ENCODE data around the gene SLC8A1.

Gene SLC8A1

GRCh38 chr2:40348038-40348437 is 103.9 kb downstream of the SLC8A1 start:
- DNase-seq: no peak

GRCh38 chr2:40346535-40347354 is 105.1 kb downstream of the SLC8A1 start:
- no peak for DNase-seq

GRCh38 chr2:40344364-40344763 is 107.5 kb downstream of the SLC8A1 start:
- DNase-seq: no peak

- no peak for DNase-seq
These were observed 108.0 kb downstream of the SLC8A1 start for GRCh38 chr2:40343902-40344301.

- DNase-seq: no peak
These were observed 110.7 kb downstream of the SLC8A1 start for GRCh38 chr2:40341198-40341597.

GRCh38 chr2:40339026-40339425 is 112.9 kb downstream of the SLC8A1 start:
- no peak for DNase-seq

GRCh38 chr2:40332191-40332826 is 119.6 kb downstream of the SLC8A1 start:
- DNase-seq: no peak

GRCh38 chr2:40330096-40330495 is 121.8 kb downstream of the SLC8A1 start:
- no peak for DNase-seq

GRCh38 chr2:40329739-40330030 is 122.2 kb downstream of the SLC8A1 start:
- no peak for DNase-seq

- DNase-seq: no peak
These were observed 126.8 kb downstream of the SLC8A1 start for GRCh38 chr2:40325116-40325515.

- no peak for DNase-seq
These were observed 127.2 kb downstream of the SLC8A1 start for GRCh38 chr2:40324656-40325055.

- no peak for DNase-seq
These were observed 130.1 kb downstream of the SLC8A1 start for GRCh38 chr2:40321822-40322221.

- DNase-seq: no peak
These were observed 130.8 kb downstream of the SLC8A1 start for GRCh38 chr2:40321016-40321623.

GRCh38 chr2:40318921-40319320 is 133.0 kb downstream of the SLC8A1 start:
- DNase-seq: no peak

- DNase-seq: no peak
These were observed 134.1 kb downstream of the SLC8A1 start for GRCh38 chr2:40317761-40318160.

- no peak for DNase-seq
These were observed 134.8 kb downstream of the SLC8A1 start for GRCh38 chr2:40317046-40317445.

- DNase-seq: no peak
These were observed 135.3 kb downstream of the SLC8A1 start for GRCh38 chr2:40316620-40317019.

GRCh38 chr2:40315683-40316082 is 136.2 kb downstream of the SLC8A1 start:
- DNase-seq: no peak

GRCh38 chr2:40311026-40311425 is 140.9 kb downstream of the SLC8A1 start:
- no peak for DNase-seq

- no peak for DNase-seq
These were observed 141.6 kb downstream of the SLC8A1 start for GRCh38 chr2:40310303-40310702.

GRCh38 chr2:40304340-40304739 is 147.6 kb downstream of the SLC8A1 start:
- no peak for DNase-seq

GRCh38 chr2:40303746-40304145 is 148.1 kb downstream of the SLC8A1 start:
- no peak for DNase-seq

GRCh38 chr2:40302751-40303325 is 149.1 kb downstream of the SLC8A1 start:
- no peak for DNase-seq

- no peak for DNase-seq
These were observed 151.5 kb downstream of the SLC8A1 start for GRCh38 chr2:40300391-40300790.

All from CD4-positive, alpha-beta T cell treated with Interferon gamma for 1 hour (primary cell).